HG02884 (cell line): ENCODE data around the gene SPINK9.
"Not testable (repeated sequence)": the region's sequence is repeated elsewhere in the genome, so short reads cannot be mapped to it uniquely, and the experiment has no call there.

Source experiments
- ATAC-seq: cut with Tn5 transposase; IDR thresholded peaks from one replicate; pipeline ENCODE4 v1.9.1; 2021; ENCODE audit warnings: mild to moderate bottlenecking, moderate library complexity; ENCODE audit not compliant: unreplicated experiment

Gene SPINK9

GRCh38 chr5:148335259-148335658 is at the start of gene SPINK9:
TSS of gene SPINK9 (plus strand) at chr5:148335559. CDS start at chr5:148335614, 55 bp downstream.
- ATAC-seq: no peak

- no peak for ATAC-seq
Measured at GRCh38 chr5:148290271-148291195, 44.8 kb upstream of the SPINK9 start.

GRCh38 chr5:148297731-148298130 is 37.6 kb upstream of the SPINK9 start:
- no peak for ATAC-seq

- ATAC-seq: no peak
Measured at GRCh38 chr5:148306446-148306845, 28.9 kb upstream of the SPINK9 start.

- no peak for ATAC-seq
Measured at GRCh38 chr5:148309019-148309418, 26.3 kb upstream of the SPINK9 start.

- no peak for ATAC-seq
Measured at GRCh38 chr5:148309746-148310145, 25.6 kb upstream of the SPINK9 start.

- ATAC-seq: no peak
Measured at GRCh38 chr5:148311484-148311883, 23.9 kb upstream of the SPINK9 start.

GRCh38 chr5:148312153-148312552 is 23.2 kb upstream of the SPINK9 start, which contains the start of gene SPINK7:
TSS of gene SPINK7 (plus strand) at chr5:148312423. CDS start at chr5:148312484, 61 bp downstream.
- no peak for ATAC-seq

- ATAC-seq: no peak
Measured at GRCh38 chr5:148314187-148314586, 21.2 kb upstream of the SPINK9 start.

GRCh38 chr5:148314731-148315130 is 20.6 kb upstream of the SPINK9 start:
- no peak for ATAC-seq

- ATAC-seq: not testable (repeated sequence)
Measured at GRCh38 chr5:148320011-148320963, 15.1 kb upstream of the SPINK9 start.

- no peak for ATAC-seq
Measured at GRCh38 chr5:148333262-148333849, 2.0 kb upstream of the SPINK9 start.

- ATAC-seq: peak; percentile 63
Measured at GRCh38 chr5:148336704-148337435, 1.5 kb downstream of the SPINK9 start.

GRCh38 chr5:148342371-148343045 is 7.1 kb downstream of the SPINK9 start:
- ATAC-seq: no peak

- ATAC-seq: no peak
Measured at GRCh38 chr5:148343046-148343407, 7.7 kb downstream of the SPINK9 start.

GRCh38 chr5:148343603-148344487 is 8.5 kb downstream of the SPINK9 start:
- ATAC-seq: no peak

GRCh38 chr5:148347706-148348105 is 12.3 kb downstream of the SPINK9 start:
- ATAC-seq: no peak

- ATAC-seq: no peak
Measured at GRCh38 chr5:148352696-148353095, 17.3 kb downstream of the SPINK9 start.

GRCh38 chr5:148353634-148354033 is 18.3 kb downstream of the SPINK9 start:
- no peak for ATAC-seq
